ENCODE results near the gene ERC2.

Gene ERC2

DNA sequence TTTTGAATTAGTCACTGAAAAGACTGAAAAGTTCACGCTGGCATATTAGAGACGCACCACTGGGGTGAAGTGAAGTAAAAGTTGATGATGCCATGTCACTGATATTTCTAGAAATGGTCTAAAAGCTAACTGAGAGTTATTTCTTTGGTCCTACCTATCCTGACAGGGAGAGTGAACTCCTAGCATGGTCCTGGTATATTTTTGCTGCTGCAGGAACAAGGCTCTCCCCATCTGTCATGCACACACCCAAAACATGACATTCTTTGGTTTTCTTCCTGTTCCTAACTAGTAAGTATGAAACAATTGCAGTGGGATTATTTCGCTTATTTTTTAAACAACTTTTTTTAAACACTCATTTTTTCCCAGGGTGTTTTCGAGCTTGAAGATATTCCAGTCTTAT, 466.7 kb downstream of the ERC2 start:
- DNase-seq (ENCODE audit: low read depth in 2 of 2), result no peak

- DNase-seq (ENCODE audit: low read depth in 2 of 2), result no peak
These were observed 478.9 kb downstream of the ERC2 start for GRCh38 chr3:55989366-55989765.

DNA sequence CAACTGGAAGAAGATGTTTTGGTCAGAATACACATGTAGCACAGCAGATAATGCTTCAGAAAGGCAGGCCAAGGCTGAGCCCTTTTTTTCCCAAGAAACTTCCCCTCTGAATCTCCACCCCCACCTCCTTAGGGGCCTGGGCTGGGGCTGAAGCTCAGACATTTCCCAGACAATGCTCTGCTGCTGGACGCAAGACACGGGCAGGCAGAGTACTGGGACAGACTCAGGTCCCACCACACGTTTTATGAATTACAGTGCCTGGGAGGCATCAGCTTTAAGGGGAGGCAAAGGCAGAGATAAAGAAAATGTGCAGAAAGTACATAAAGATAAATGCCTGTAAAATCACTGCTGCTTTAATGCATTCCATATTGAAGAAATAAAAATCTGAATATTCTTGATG, 479.4 kb downstream of the ERC2 start:
- DNase-seq (ENCODE audit: low read depth in 2 of 2), result no peak

GRCh38 chr3:55984626-55985025, 483.6 kb downstream of the ERC2 start:
- DNase-seq (ENCODE audit: low read depth in 2 of 2), result no peak

DNA sequence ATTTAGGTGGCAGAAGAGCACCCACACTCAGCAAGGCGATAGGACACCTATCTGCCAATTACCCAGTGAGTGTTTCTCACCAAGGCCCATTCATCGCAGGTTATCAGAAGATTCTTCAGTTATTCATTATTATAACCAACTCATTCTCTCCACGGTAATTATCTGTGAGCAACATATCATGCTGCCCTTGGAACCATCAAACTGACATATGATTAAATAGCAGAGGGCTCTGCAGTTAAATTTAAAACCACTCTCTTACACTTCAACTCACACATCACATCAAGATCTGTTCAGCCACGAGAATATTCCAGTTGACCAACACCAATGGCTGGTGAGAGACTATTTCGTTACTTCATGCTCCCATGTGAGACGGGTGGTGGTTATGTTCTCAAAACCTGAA, 489.3 kb downstream of the ERC2 start:
- no peak for DNase-seq (ENCODE audit: low read depth in 2 of 2)

DNA sequence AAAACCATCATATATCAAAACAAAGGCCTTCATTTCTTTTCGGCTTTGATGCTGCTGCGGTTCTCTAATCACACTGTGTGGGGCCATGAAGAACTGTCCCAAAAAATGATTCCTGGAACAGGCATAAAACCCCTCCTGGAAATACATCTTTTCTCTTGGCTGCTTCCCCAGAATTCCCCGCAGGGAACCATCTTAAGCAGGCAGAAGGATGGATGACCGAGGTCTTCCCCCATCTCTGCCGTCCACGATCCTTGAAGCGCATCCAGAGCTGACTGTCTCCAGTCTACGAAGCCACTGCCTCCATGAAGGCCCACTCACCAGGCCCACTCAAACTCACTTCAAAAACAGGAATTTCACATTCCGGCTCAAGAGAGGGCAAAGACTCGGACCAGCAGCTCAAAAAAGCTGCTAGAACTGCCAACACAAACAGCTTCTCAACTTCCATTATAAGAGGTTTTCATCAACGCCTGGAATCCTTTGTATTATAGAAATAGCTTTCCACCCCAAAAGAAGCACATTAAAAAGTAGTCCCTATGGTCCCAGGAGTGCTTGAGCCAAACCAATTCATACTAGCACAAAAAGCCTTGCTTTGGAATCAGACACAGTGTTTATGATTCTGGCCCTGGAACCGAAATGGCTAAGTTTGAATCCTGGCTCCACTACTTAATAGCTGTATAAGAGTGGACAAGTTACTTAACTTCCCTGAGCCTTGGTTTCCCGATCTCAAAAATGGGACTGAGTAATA, 493.7 kb downstream of the ERC2 start:
- no peak for DNase-seq (ENCODE audit: low read depth in 2 of 2)

GRCh38 chr3:55969634-55970033, 498.6 kb downstream of the ERC2 start:
- no peak for DNase-seq (ENCODE audit: low read depth in 2 of 2)

DNA sequence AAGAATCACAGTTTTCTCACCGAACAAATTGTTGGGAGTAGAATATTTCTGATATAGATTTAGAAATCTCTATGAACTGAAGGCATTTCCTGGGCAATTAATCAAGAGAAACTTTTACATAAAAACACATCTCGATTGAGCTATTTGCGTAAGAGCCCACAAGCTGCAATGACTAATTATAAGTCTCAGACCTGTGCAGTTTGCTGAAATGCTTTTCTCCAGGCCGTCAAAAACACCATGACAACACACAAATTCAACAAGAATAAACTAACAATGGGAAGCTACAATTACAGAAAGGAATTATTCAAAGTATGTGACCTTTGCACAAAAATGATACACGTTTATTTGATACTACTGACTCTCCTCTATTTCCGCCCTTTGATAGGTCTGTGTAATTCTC, 499.9 kb downstream of the ERC2 start:
- no peak for DNase-seq (ENCODE audit: low read depth in 2 of 2)

DNA sequence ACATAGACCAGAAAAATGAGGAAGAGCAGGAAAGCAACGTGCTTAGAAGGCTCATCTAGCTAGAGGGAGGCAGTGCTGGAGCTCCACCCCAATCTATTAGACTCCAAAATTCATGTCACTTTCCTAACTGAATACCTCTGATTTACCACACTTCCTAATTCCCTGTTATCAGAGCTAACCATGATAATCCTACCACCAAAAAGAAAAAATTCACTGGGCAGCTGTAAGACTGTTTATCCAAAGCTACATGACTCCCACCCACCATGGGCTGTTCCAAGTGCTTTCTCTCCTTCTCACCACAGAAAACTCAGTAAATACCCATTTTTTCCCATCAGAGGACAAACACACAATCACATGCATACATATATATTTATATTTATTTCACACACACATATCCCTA, 501.7 kb downstream of the ERC2 start:
- DNase-seq (ENCODE audit: low read depth in 2 of 2), result no peak

DNA sequence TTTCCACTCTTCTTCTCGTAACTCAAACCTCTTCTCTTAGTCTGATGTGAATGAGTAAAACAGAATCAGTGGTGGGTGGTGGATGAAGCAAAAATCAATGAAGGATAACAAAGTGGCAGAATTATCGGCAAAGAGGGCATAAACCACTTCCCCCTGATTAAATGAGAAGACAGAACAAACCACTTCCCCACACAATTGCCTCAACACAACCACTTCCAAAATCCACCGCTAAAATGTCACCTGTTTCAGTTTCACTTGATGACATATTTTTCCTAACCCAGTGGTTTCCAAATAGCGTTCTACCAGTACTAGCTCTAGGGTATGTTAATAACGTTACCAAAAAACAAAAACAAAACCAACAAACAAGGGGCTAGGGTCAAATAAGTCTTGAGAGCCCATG, 502.5 kb downstream of the ERC2 start:
- no peak for DNase-seq (ENCODE audit: low read depth in 2 of 2)

GRCh38 chr3:55964491-55964985, 503.7 kb downstream of the ERC2 start:
- DNase-seq (ENCODE audit: low read depth in 2 of 2), result no peak

GRCh38 chr3:55963601-55964000, 504.7 kb downstream of the ERC2 start:
- no peak for DNase-seq (ENCODE audit: low read depth in 2 of 2)

GRCh38 chr3:55959471-55960080, 508.7 kb downstream of the ERC2 start:
- no peak for DNase-seq (ENCODE audit: low read depth in 2 of 2)

GRCh38 chr3:55958605-55959004, 509.7 kb downstream of the ERC2 start:
- no peak for DNase-seq (ENCODE audit: low read depth in 2 of 2)

GRCh38 chr3:55955891-55956477, 512.3 kb downstream of the ERC2 start:
- DNase-seq (ENCODE audit: low read depth in 2 of 2), result no peak

- DNase-seq (ENCODE audit: low read depth in 2 of 2), result no peak
These were observed 516.9 kb downstream of the ERC2 start for GRCh38 chr3:55951388-55951787.

DNA sequence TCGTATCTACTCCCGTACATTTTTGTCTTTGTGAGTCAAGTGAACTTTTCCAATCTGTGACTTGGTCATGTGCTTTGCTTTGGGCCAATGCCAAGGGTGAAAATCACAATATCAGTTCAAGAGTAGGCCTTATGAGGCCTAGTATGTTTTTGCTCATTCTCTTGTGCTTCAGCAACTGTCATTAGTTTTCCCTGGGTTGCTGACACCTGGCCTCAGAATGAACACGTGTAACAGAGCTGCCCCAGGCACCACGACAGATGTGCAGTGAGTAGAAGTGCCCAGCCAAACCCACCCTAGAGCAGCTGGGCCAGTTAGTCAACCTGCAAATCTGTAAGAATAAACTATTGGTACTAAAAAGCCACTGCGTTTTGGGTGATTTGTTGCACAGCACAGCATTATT, 520.9 kb downstream of the ERC2 start:
- no peak for DNase-seq (ENCODE audit: low read depth in 2 of 2)

DNA sequence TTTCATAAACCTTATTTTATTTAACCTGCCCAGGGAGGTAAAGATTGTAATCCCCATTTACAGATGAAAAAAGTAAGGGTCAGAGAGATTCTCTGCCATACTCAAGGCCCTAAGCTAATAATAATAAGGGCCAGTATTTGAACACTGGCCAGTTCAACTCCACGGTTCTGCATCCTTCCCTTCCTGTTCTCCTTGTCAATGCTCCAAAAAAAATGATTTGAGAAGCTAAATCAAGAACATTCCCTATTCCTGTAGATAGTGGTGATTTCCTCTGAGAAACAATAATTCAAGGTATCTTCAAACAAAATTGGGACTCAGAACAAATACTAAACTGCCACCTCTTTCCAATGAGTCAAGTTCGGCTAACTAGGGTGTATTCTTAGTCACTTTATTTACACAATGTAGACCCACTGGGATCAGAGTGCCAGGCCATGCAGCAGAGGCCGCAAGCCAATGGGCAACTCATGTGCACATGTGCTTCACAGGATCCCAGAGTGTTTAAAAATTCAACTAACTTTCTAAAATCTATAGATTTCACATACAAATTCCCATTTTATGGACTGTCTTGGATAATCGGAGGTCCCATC, 521.6 kb downstream of the ERC2 start:
- no peak for DNase-seq (ENCODE audit: low read depth in 2 of 2)

DNA sequence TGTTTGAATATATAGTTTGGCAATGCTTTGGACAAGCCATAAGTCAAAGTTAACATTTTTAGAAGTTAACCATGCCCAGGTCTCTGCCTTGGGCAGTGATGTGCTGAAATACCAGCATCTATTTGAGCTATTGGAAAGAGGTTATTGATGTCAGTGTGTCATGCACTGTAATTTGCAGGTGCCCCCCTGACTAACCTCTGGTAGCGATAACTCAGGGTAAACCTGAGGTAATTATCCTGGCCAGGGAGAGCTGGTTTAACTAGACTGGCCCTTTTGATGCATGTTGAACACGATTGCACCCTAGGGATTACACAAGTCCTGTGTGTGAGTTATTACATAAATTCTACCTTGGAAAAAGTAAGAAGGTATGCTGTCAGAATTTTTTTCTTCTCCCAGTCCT, 525.4 kb downstream of the ERC2 start:
- DNase-seq (ENCODE audit: low read depth in 2 of 2), result no peak

- DNase-seq (ENCODE audit: low read depth in 2 of 2), result no peak
These were observed 529.0 kb downstream of the ERC2 start for GRCh38 chr3:55939287-55939686.

DNA sequence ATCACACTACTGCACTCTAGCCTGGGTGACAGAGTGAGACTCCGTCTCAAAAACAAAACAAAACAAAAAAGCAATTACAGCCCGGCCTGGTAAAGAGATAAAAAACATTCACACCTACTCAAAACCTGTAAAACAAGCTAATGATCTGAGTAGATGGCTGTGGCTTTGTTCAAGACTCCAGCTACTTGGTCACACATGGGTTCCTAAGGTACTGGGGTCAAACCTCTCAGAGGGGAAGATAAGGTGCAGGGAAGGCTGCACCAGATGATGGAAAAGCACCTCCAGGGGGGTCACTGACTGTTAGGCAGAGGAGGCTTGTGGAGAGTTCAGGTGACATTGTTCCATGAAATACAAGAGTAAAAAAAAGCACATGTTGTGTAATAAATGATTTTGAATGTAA, 531.0 kb downstream of the ERC2 start:
- DNase-seq (ENCODE audit: low read depth in 2 of 2), result no peak

DNA sequence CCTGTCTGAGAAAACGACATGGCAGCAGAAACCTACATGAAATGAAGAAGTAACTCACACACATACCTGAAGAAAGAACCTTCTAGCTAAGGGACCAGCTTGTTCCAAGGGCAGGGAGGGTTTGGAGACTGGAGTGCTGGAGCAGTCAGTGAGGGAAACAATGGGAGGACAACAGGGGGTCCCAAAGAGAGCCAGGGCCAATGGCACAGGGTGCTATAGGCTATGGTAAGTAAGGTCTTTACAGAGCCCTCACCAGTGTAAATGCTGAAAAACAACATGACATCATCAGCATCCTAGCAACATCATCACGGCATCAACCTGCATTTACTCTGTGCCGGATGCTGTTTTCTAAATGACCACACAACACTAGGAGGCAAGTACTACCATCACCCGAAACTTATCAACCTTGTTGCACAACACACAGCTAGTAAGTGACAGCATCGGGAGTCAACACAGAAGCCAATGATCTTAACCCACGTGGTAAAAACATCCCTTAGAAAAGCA, 531.7 kb downstream of the ERC2 start:
- DNase-seq (ENCODE audit: low read depth in 2 of 2), result no peak

- DNase-seq (ENCODE audit: low read depth in 2 of 2), result no peak
These were observed 533.0 kb downstream of the ERC2 start for GRCh38 chr3:55935241-55935640.

Measured in stimulated activated CD8-positive, alpha-beta memory T cell treated with anti-CD3 and anti-CD28 coated beads, Interleukin-7, amount 100 ng/mL, for 1 hour (primary cell).